Kidney (tissue), 14 donors: ENCODE measurements around the gene PAX5. TPM values are rescaled to one million over a fixed set of nuclear protein-coding genes. Genes with fewer than 3 reads are reported as not detected.

Source experiments
- DNase-seq, 5 donors: peaks; one replicate each; pipeline ENCODE4 v3.0.0-alpha.2; 2013 to 2020
- FAIRE-seq: peaks from 2 replicates; lab custom pipeline; 2012; peaks lifted over from hg19 to GRCh38; lab: Jason Lieb, UNC
- H3K27ac ChIP-seq, 2 donors: one replicate each; pipeline ENCODE4 v1.7.0; 2013; ENCODE audit warnings: low read depth in 2 of 2, low read length in 2 of 2, inconsistent platforms in 1 of 2
- H3K27me3 ChIP-seq: one replicate; pipeline ENCODE4 v1.7.1; 2013; ENCODE audit warnings: low read length, inconsistent platforms; ENCODE audit not compliant: control insufficient read depth, insufficient read depth
- H3K36me3 ChIP-seq, 3 donors: one replicate each; pipeline versions ENCODE4 v1.7.0 to v1.7.1; 2013; ENCODE audit warnings: low read length in 3 of 3, control low read depth in 1 of 3, inconsistent platforms in 1 of 3; ENCODE audit not compliant: insufficient read depth in 3 of 3, control insufficient read depth in 2 of 3
- H3K4me1 ChIP-seq, 3 donors: one replicate each; pipeline versions ENCODE4 v1.7.0 to v1.7.1; 2013; ENCODE audit warnings: low read length in 3 of 3, inconsistent platforms in 1 of 3, low read depth in 1 of 3; ENCODE audit not compliant: control insufficient read depth in 2 of 3, insufficient read depth in 2 of 3
- H3K4me3 ChIP-seq, 3 donors: one replicate each; pipeline versions ENCODE4 v1.7.0 to v1.8.1; 2013; ENCODE audit warnings: low read length in 3 of 3, control low read depth in 1 of 3, inconsistent platforms in 1 of 3
- H3K9ac ChIP-seq, 3 donors: one replicate each; pipeline versions ENCODE4 v1.7.0 to v1.7.1; 2013; ENCODE audit warnings: low read length in 3 of 3, control low read depth in 1 of 3, inconsistent platforms in 1 of 3
- H3K9me3 ChIP-seq, 3 donors: one replicate each; pipeline versions ENCODE4 v1.7.0 to v1.7.1; 2013; ENCODE audit warnings: low read length in 3 of 3, control low read depth in 1 of 3, inconsistent platforms in 1 of 3; ENCODE audit not compliant: control insufficient read depth in 2 of 3, insufficient read depth in 1 of 3
- intact Hi-C: fragments of 100-400 bp; cut with DNase I; formaldehyde crosslinking; loops from one replicate; pipeline ENCODE4 v1.11.1; 2022
- polyA plus RNA-seq: library from polyadenylated mRNA; stranded (reverse); fragments of 350-450 nt; fragmentation: Illumina TruSeq; extraction: RNeasy Lipid Tissue Mini Kit (QIAGEN cat#74804); gene quantifications from one replicate; pipeline ENCODE4 v1.2.3, GENCODE V29; 2014; ENCODE audit warnings: low read depth, low replicate concordance; ENCODE audit not compliant: insufficient read depth
- total RNA-seq: library from RNA; stranded (reverse); fragmentation: NEBNext Ultra II Directional; extraction: Animal tissue kit (Norgen Biotek cat#: 25700); gene quantifications from one replicate; pipeline ENCODE4 v1.2.1, GENCODE V29; 2021
- TF ChIP-seq, protein P1 (sequence below): IDR thresholded peaks from 3 replicates; pipeline ENCODE4 v1.5.1; 2012; ENCODE audit warnings: mild to moderate bottlenecking, moderate library complexity, borderline replicate concordance; ENCODE audit not compliant: insufficient read depth; ENCODE audit errors: extremely low read depth
- donor health status: control.
- donor health status: control.
- donor health status: control.
- donor health status: control.
- donor health status: control.
- donor health status: DM: yes; HTN: yes; CAD: no.
- donor health status: Normal renal cell carcinoma (clear cell type).

PAX5 gene
- total and polyA plus RNA-seq, 2 donors from 2014 or later: 2.7 TPM; not detected in 1

DNA sequence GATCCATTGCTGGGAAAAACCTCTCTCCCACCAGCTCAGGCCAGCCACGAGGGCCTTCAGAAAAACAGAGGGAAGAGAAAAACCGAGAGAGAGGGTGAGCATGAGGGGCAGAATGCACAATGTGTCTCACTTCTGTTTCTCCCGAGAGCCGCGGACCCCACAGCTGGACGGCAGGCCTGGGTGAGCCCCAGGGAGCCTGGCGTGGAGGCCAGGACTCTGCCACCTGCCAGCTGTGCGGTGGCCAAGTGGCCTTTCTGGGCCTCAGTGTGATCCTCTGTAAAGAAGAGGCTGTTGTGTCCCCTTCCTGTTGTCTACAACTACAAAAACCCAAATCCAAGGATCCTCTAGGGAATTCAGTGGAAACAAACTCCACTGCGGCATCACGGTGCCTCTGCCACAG lies 179.3 kb downstream of the PAX5 start:
- intact Hi-C loops: no loop called here
- Histone ChIP-seq H3K27me3 (no peaks in the 10 kb centered on the region), H3K36me3 (no peaks in the 10 kb centered on the region), H3K4me1 (no peaks in the 10 kb centered on the region), H3K4me3 (no peak overlapping the region), H3K9ac (no peak overlapping the region), H3K27ac (no peak overlapping the region), H3K9me3 (no peaks in the 10 kb centered on the region)
- TF ChIP-seq, protein P1, sequence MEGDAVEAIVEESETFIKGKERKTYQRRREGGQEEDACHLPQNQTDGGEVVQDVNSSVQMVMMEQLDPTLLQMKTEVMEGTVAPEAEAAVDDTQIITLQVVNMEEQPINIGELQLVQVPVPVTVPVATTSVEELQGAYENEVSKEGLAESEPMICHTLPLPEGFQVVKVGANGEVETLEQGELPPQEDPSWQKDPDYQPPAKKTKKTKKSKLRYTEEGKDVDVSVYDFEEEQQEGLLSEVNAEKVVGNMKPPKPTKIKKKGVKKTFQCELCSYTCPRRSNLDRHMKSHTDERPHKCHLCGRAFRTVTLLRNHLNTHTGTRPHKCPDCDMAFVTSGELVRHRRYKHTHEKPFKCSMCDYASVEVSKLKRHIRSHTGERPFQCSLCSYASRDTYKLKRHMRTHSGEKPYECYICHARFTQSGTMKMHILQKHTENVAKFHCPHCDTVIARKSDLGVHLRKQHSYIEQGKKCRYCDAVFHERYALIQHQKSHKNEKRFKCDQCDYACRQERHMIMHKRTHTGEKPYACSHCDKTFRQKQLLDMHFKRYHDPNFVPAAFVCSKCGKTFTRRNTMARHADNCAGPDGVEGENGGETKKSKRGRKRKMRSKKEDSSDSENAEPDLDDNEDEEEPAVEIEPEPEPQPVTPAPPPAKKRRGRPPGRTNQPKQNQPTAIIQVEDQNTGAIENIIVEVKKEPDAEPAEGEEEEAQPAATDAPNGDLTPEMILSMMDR: no peak
- DNase-seq (no peak), FAIRE-seq (no peak)

DNA sequence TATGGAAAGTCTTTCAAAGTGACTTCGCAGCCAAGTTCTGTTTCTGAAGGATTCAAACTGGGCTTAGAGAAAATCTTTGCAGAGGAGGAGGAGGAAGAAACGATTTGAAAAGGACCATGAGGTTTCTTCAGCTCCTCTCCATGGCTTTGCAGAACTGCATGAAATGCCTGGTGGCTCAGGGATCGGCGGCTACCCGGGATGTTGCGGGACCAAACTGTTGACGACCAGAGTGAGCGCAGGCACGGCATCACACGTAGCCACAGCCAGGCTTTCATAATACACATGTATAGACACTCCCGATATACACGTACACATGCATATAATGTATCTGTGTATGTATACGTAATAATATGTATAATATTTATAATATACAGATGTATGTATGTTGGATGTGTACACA lies 180.0 kb downstream of the PAX5 start:
- H3K27me3 ChIP-seq: no peaks in the 10 kb centered on the region
- H3K36me3 ChIP-seq: no peaks in the 10 kb centered on the region
- H3K4me1 ChIP-seq: no peaks in the 10 kb centered on the region
- intact Hi-C loops: no loop called here
- FAIRE-seq (no peak), DNase-seq (peak in 1 of 5 donors; percentile 29)
- no peak overlapping the region for H3K4me3 ChIP-seq
- no peak overlapping the region for H3K27ac ChIP-seq
- no peaks in the 10 kb centered on the region for H3K9me3 ChIP-seq
- no peak overlapping the region for H3K9ac ChIP-seq
- TF ChIP-seq, protein P1: no peak

DNA sequence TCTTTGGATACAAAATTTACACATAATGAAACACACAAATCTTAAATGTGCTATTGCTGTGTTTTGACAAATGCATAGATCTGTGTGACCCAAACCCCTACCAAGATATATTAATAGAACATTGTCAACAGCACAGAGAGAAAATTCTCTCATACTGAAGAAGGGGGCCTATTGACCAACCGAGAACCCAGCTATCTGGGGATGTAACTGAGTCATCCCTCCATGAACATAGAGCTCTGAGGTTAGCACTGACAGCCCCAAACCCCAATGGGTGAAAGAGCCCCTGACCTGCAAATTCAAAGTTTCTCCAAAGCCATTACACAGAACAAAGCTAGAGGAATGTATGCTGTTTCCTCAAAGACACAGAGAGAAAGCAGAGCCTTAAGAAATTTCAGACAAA lies 180.8 kb downstream of the PAX5 start:
- no peak for DNase-seq
- TF ChIP-seq, protein P1: no peak
- no peak overlapping the region for H3K4me3 ChIP-seq
- H3K27ac ChIP-seq: no peak overlapping the region
- no peak for FAIRE-seq
- H3K36me3 ChIP-seq: no peaks in the 10 kb centered on the region
- no peaks in the 10 kb centered on the region for H3K4me1 ChIP-seq
- intact Hi-C loops: no loop called here
- H3K27me3 ChIP-seq: no peaks in the 10 kb centered on the region
- no peak overlapping the region for H3K9ac ChIP-seq
- no peaks in the 10 kb centered on the region for H3K9me3 ChIP-seq

DNA sequence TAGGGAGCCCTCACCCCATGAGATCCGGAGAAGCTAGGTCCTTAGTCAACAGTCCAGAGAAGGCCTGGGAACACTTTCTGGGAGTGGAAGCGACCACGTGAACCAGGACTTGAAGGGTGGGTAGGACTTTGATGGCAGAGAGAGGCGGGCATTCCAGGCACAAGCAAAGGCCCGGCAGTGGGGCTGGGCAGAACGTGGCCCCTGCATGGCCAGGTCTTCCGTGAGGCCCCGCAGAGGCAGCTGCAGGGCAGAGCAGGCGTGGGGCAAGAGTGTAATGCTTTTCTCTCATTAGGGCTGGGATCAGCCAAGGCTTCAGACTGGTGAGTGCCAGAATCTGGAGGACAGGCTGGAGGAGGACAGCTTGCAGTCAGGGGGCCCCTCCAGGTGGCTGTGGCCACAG lies 184.1 kb downstream of the PAX5 start:
- Histone ChIP-seq H3K27ac (no peak overlapping the region), H3K27me3 (no peaks in the 10 kb centered on the region), H3K9me3 (no peaks in the 10 kb centered on the region), H3K4me1 (no peaks in the 10 kb centered on the region), H3K9ac (no peak overlapping the region), H3K36me3 (no peaks in the 10 kb centered on the region), H3K4me3 (no peak overlapping the region)
- peak in 1 of 5 donors; percentile 45 for DNase-seq
- TF ChIP-seq, protein P1: no peak
- intact Hi-C loops: no loop called here
- no peak for FAIRE-seq
